GM12878 (cell line): ENCODE results near the gene NDUFA13.

ENCODE experiments used
- ATF3 ChIP-seq: IDR thresholded peaks from 2 replicates; pipeline ENCODE4 v1.6.1; 2011; ENCODE audit warnings: low read depth, mild to moderate bottlenecking, low read length, moderate library complexity, borderline replicate concordance; ENCODE audit errors: extremely low read depth
- BCL3 ChIP-seq: IDR thresholded peaks from 2 replicates; pipeline ENCODE4 v1.6.1; 2011; ENCODE audit warnings: borderline replicate concordance, low read depth, mild to moderate bottlenecking, moderate library complexity, low read length; ENCODE audit not compliant: insufficient read depth, poor library complexity, severe bottlenecking
- CTCF ChIP-seq, 3 experiments: IDR thresholded peaks in 2 of 3; conservative IDR thresholded peaks in 1 of 3; 2 replicates each; pipeline ENCODE4 v1.5.1; 2011; ENCODE audit warnings: low read depth in 3 of 3, low read length in 3 of 3, mild to moderate bottlenecking in 3 of 3, control low read depth in 2 of 3, moderate library complexity in 2 of 3, inconsistent platforms in 1 of 3, mixed read lengths in 1 of 3; ENCODE audit not compliant: control insufficient read depth in 2 of 3, insufficient read depth in 1 of 3; ENCODE audit errors: extremely low read depth in 1 of 3
- EZH2 ChIP-seq: IDR thresholded peaks from 2 replicates; pipeline ENCODE4 v1.6.1; 2012; ENCODE audit warnings: low read depth, mild to moderate bottlenecking, control low read depth, inconsistent platforms, low read length, borderline replicate concordance; ENCODE audit not compliant: control insufficient read depth
- MAX ChIP-seq: IDR thresholded peaks from 2 replicates; pipeline ENCODE4 v1.6.1; 2012; ENCODE audit warnings: low read depth, low read length, improper control_type of control experiment
- MEF2A ChIP-seq: IDR thresholded peaks from 2 replicates; pipeline ENCODE4 v1.6.1; 2011; ENCODE audit warnings: low read depth, mild to moderate bottlenecking, low read length, moderate library complexity; ENCODE audit not compliant: insufficient read depth
- NRF1 ChIP-seq: conservative IDR thresholded peaks from 2 replicates; pipeline ENCODE4 v1.6.1; 2011; ENCODE audit warnings: mild to moderate bottlenecking, low read depth, low read length, improper control_type of control experiment
- PML ChIP-seq: IDR thresholded peaks from 2 replicates; pipeline ENCODE4 v1.6.1; 2012; ENCODE audit warnings: low read length, inconsistent platforms
- POLR2A ChIP-seq: IDR thresholded peaks from 2 replicates; pipeline ENCODE4 v1.6.1; 2011; ENCODE audit warnings: low read depth, mild to moderate bottlenecking, low read length
- REST ChIP-seq: IDR thresholded peaks from 2 replicates; pipeline ENCODE4 v1.6.1; 2012; ENCODE audit warnings: mild to moderate bottlenecking, low read depth, low read length

- TF ChIP-seq CTCF (IDR thresholded peaks at IDR 0.05 in 2 of 3, conservative IDR thresholded peaks at IDR 0.05 in 1 of 3; ENCODE audit: control insufficient read depth in 2 of 3, extremely low read depth in 1 of 3, insufficient read depth in 1 of 3, low read depth in 3 of 3, low read length in 3 of 3) (no peak), POLR2A (no peak; the same call in 1 of the 2 replicates), NRF1 (no peak), REST (no peak), ATF3 (no peak), EZH2 (no peak), MEF2A (no peak), PML (no peak), BCL3 (no peak), MAX (no peak)
Measured at GRCh38 chr19:19492026-19492610, 23.9 kb upstream of the NDUFA13 start.
